WTC11 (cell line): ENCODE results near the gene WDR19.

Experiments used
- CREB1 ChIP-seq: sonication (generic); formaldehyde crosslinking; IDR thresholded peaks from 2 replicates; pipeline ENCODE4 v1.8.0; 2023; ENCODE audit warnings: mild to moderate bottlenecking, missing genetic modification reagents
- CTCF ChIP-seq: fragments of 200-600 bp; IDR thresholded peaks from 2 replicates; pipeline ENCODE4 v1.8.0; 2022; ENCODE audit warnings: antibody characterized with exemption
- E2F1 ChIP-seq: sonication (generic); formaldehyde crosslinking; IDR thresholded peaks from 2 replicates; pipeline ENCODE4 v1.8.0; 2022; ENCODE audit warnings: mild to moderate bottlenecking, missing genetic modification reagents
- JUN ChIP-seq: sonication (generic); formaldehyde crosslinking; IDR thresholded peaks from 2 replicates; pipeline ENCODE4 v1.8.0; 2023; ENCODE audit warnings: mild to moderate bottlenecking, missing genetic modification reagents
- KAT7 ChIP-seq: sonication (generic); formaldehyde crosslinking; IDR thresholded peaks from 2 replicates; pipeline ENCODE4 v1.8.1; 2023; ENCODE audit warnings: missing genetic modification reagents, mild to moderate bottlenecking, borderline replicate concordance
- MLX ChIP-seq: sonication (generic); formaldehyde crosslinking; IDR thresholded peaks from 2 replicates; pipeline ENCODE4 v1.8.1; 2023; ENCODE audit warnings: mild to moderate bottlenecking, missing genetic modification reagents, moderate library complexity
- SP1 ChIP-seq: sonication (generic); formaldehyde crosslinking; conservative IDR thresholded peaks from 2 replicates; pipeline ENCODE4 v1.8.1; 2022; ENCODE audit warnings: missing genetic modification reagents
- TEAD4 ChIP-seq: sonication (generic); formaldehyde crosslinking; IDR thresholded peaks from 2 replicates; pipeline ENCODE4 v1.8.0; 2022; ENCODE audit warnings: mild to moderate bottlenecking, missing genetic modification reagents
- ZNF138 ChIP-seq: sonication (generic); formaldehyde crosslinking; conservative IDR thresholded peaks from 2 replicates; pipeline ENCODE4 v1.8.1; 2022; ENCODE audit warnings: mild to moderate bottlenecking, moderate library complexity, missing genetic modification reagents
- ZNF232 ChIP-seq: sonication (generic); formaldehyde crosslinking; IDR thresholded peaks from 2 replicates; pipeline ENCODE4 v1.8.0; 2022; ENCODE audit warnings: mild to moderate bottlenecking, missing genetic modification reagents
- ZNF263 ChIP-seq: sonication (generic); formaldehyde crosslinking; IDR thresholded peaks from 2 replicates; pipeline ENCODE4 v1.8.1; 2022; ENCODE audit warnings: low read depth, mild to moderate bottlenecking, moderate library complexity, missing genetic modification reagents
- ZNF281 ChIP-seq: sonication (generic); formaldehyde crosslinking; IDR thresholded peaks from 2 replicates; pipeline ENCODE4 v1.8.0; 2023; ENCODE audit warnings: mild to moderate bottlenecking, missing genetic modification reagents
- TF ChIP-seq, protein P1 (sequence below): sonication (generic); formaldehyde crosslinking; IDR thresholded peaks from 2 replicates; pipeline ENCODE4 v1.8.1; 2023; ENCODE audit warnings: mild to moderate bottlenecking, missing genetic modification reagents, moderate library complexity
- TF ChIP-seq, protein P2 (sequence below): sonication (generic); formaldehyde crosslinking; conservative IDR thresholded peaks from 2 replicates; pipeline ENCODE4 v1.8.1; 2022; ENCODE audit warnings: mild to moderate bottlenecking, missing genetic modification reagents

- no peak for TF ChIP-seq CTCF
- TF ChIP-seq E2F1 (CRISPR knock-in tag): no peak
- no peak for TF ChIP-seq KAT7
- TF ChIP-seq CREB1 (CRISPR knock-in tag): no peak
- no peak for TF ChIP-seq ZNF138 (CRISPR knock-in tag)
- TF ChIP-seq, protein P1, sequence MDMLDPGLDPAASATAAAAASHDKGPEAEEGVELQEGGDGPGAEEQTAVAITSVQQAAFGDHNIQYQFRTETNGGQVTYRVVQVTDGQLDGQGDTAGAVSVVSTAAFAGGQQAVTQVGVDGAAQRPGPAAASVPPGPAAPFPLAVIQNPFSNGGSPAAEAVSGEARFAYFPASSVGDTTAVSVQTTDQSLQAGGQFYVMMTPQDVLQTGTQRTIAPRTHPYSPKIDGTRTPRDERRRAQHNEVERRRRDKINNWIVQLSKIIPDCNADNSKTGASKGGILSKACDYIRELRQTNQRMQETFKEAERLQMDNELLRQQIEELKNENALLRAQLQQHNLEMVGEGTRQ (CRISPR knock-in tag): no peak
- TF ChIP-seq TEAD4 (CRISPR knock-in tag): no peak
- no peak for TF ChIP-seq JUN (CRISPR knock-in tag)
- no peak for TF ChIP-seq ZNF232
- TF ChIP-seq SP1: no peak
- TF ChIP-seq, protein P2, sequence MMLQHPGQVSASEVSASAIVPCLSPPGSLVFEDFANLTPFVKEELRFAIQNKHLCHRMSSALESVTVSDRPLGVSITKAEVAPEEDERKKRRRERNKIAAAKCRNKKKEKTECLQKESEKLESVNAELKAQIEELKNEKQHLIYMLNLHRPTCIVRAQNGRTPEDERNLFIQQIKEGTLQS (CRISPR knock-in tag): no peak
- TF ChIP-seq MLX (CRISPR knock-in tag): no peak
- TF ChIP-seq ZNF263: no peak
- no peak for TF ChIP-seq ZNF281 (CRISPR knock-in tag)
These were observed 73.5 kb downstream of the WDR19 start for GRCh38 chr4:39255871-39256270.
